ENCODE data around the gene NIPAL1. TPM values are rescaled to one million over a fixed set of nuclear protein-coding genes. Genes with fewer than 3 reads are reported as not detected.

The NIPAL1 gene
- total and polyA plus RNA-seq, 4 donors, result 0.53 to 4.9 (median 1.4) TPM

- Histone ChIP-seq H3K9ac (ENCODE audit: insufficient read depth in 1 of 2, low read length in 2 of 2) (no peak overlapping the region), H3K4me1 (ENCODE audit: control insufficient read depth in 5 of 5, insufficient read depth in 5 of 5, low read length in 5 of 5) (peaks cover 0 to 9% (median 0%) of the 10 kb centered on the region in 5 donors), H3K27me3 (ENCODE audit: control insufficient read depth in 3 of 3, insufficient read depth in 3 of 3, low read length in 2 of 3) (no peaks in the 10 kb centered on the region), H3K27ac (ENCODE audit: low read depth in 1 of 2, low read length in 1 of 2) (no peak overlapping the region), H3K9me3 (ENCODE audit: control insufficient read depth in 4 of 4, insufficient read depth in 3 of 4, low read length in 3 of 4) (no peaks in the 10 kb centered on the region), H3K36me3 (ENCODE audit: control insufficient read depth in 4 of 4, insufficient read depth in 4 of 4, low read length in 4 of 4) (no peaks in the 10 kb centered on the region), H3K4me3 (no peak overlapping the region)
- ATAC-seq (ENCODE audit: insufficient read depth, low FRiP score) (no peak), DNase-seq (no peak)
- TF ChIP-seq CTCF (IDR thresholded peaks at IDR 0.05; ENCODE audit: control extremely low read depth, extremely low read depth), result no peak
- WGBS, 2 donors, result 88 to 89% methylated on average over 1 of the region's 1 CpG
Measured at GRCh38 chr4:48033825-48034413, 17.3 kb downstream of the NIPAL1 start.

- H3K9ac ChIP-seq (ENCODE audit: insufficient read depth in 1 of 2, low read length in 2 of 2), result no peak overlapping the region
- DNase-seq (no peak), ATAC-seq (ENCODE audit: insufficient read depth, low FRiP score) (no peak)
- no peak overlapping the region for H3K27ac ChIP-seq (ENCODE audit: low read depth in 1 of 2, low read length in 1 of 2)
- TF ChIP-seq CTCF (IDR thresholded peaks at IDR 0.05; ENCODE audit: control extremely low read depth, extremely low read depth), result no peak
- no peaks in the 10 kb centered on the region for H3K9me3 ChIP-seq (ENCODE audit: control insufficient read depth in 4 of 4, insufficient read depth in 3 of 4, low read length in 3 of 4)
- no peaks in the 10 kb centered on the region for H3K36me3 ChIP-seq (ENCODE audit: control insufficient read depth in 4 of 4, insufficient read depth in 4 of 4, low read length in 4 of 4)
- whole genome bisulfite sequencing, 2 donors, result 92% methylated on average over 3 of the region's 3 CpGs
- H3K27me3 ChIP-seq (ENCODE audit: control insufficient read depth in 3 of 3, insufficient read depth in 3 of 3, low read length in 2 of 3), result no peaks in the 10 kb centered on the region
- H3K4me1 ChIP-seq (ENCODE audit: control insufficient read depth in 5 of 5, insufficient read depth in 5 of 5, low read length in 5 of 5), result peaks cover 0 to 9% (median 0%) of the 10 kb centered on the region in 5 donors
- H3K4me3 ChIP-seq, result no peak overlapping the region
Measured at GRCh38 chr4:48035952-48036351, 19.4 kb downstream of the NIPAL1 start.

GRCh38 chr4:48037117-48037462 is 20.5 kb downstream of the NIPAL1 start:
- ATAC-seq (ENCODE audit: insufficient read depth, low FRiP score) (no peak), DNase-seq (no peak)
- H3K9ac ChIP-seq (ENCODE audit: insufficient read depth in 1 of 2, low read length in 2 of 2), result no peak overlapping the region
- no peaks in the 10 kb centered on the region for H3K27me3 ChIP-seq (ENCODE audit: control insufficient read depth in 3 of 3, insufficient read depth in 3 of 3, low read length in 2 of 3)
- TF ChIP-seq CTCF (IDR thresholded peaks at IDR 0.05; ENCODE audit: control extremely low read depth, extremely low read depth), result no peak
- 64 to 71% methylated on average over 2 of the region's 2 CpGs for WGBS, 2 donors
- H3K36me3 ChIP-seq (ENCODE audit: control insufficient read depth in 4 of 4, insufficient read depth in 4 of 4, low read length in 4 of 4), result no peaks in the 10 kb centered on the region
- no peak overlapping the region for H3K4me3 ChIP-seq
- H3K9me3 ChIP-seq (ENCODE audit: control insufficient read depth in 4 of 4, insufficient read depth in 3 of 4, low read length in 3 of 4), result no peaks in the 10 kb centered on the region
- H3K27ac ChIP-seq (ENCODE audit: low read depth in 1 of 2, low read length in 1 of 2), result no peak overlapping the region
- peaks cover 0 to 6% (median 0%) of the 10 kb centered on the region in 5 donors for H3K4me1 ChIP-seq (ENCODE audit: control insufficient read depth in 5 of 5, insufficient read depth in 5 of 5, low read length in 5 of 5)

GRCh38 chr4:48038666-48039065 is 22.1 kb downstream of the NIPAL1 start:
- Histone ChIP-seq H3K27ac (ENCODE audit: low read depth in 1 of 2, low read length in 1 of 2) (no peak overlapping the region), H3K27me3 (ENCODE audit: control insufficient read depth in 3 of 3, insufficient read depth in 3 of 3, low read length in 2 of 3) (peaks cover 0 to 3% (median 0%) of the 10 kb centered on the region in 3 donors), H3K4me3 (no peak overlapping the region), H3K9ac (ENCODE audit: insufficient read depth in 1 of 2, low read length in 2 of 2) (no peak overlapping the region), H3K4me1 (ENCODE audit: control insufficient read depth in 5 of 5, insufficient read depth in 5 of 5, low read length in 5 of 5) (peaks cover 0 to 9% (median 0%) of the 10 kb centered on the region in 5 donors), H3K9me3 (ENCODE audit: control insufficient read depth in 4 of 4, insufficient read depth in 3 of 4, low read length in 3 of 4) (no peaks in the 10 kb centered on the region), H3K36me3 (ENCODE audit: control insufficient read depth in 4 of 4, insufficient read depth in 4 of 4, low read length in 4 of 4) (no peaks in the 10 kb centered on the region)
- WGBS, 2 donors, result 30 to 37% methylated on average over 2 of the region's 2 CpGs
- TF ChIP-seq CTCF (IDR thresholded peaks at IDR 0.05; ENCODE audit: control extremely low read depth, extremely low read depth), result no peak
- DNase-seq, result no peak
- ATAC-seq (ENCODE audit: insufficient read depth, low FRiP score), result no peak

Measured in lung (tissue), 12 donors.